ENCODE data around the gene PLEKHA4. TPM values are rescaled to one million over a fixed set of nuclear protein-coding genes. Genes with fewer than 3 reads are reported as not detected.

PLEKHA4 gene
- total and polyA plus RNA-seq, 9 of the 15 experiments (the other 6 are each of a cell fraction or from before 2014, with no cell fraction given), result 0.07 to 30.8 (median 11.4) TPM

DNA sequence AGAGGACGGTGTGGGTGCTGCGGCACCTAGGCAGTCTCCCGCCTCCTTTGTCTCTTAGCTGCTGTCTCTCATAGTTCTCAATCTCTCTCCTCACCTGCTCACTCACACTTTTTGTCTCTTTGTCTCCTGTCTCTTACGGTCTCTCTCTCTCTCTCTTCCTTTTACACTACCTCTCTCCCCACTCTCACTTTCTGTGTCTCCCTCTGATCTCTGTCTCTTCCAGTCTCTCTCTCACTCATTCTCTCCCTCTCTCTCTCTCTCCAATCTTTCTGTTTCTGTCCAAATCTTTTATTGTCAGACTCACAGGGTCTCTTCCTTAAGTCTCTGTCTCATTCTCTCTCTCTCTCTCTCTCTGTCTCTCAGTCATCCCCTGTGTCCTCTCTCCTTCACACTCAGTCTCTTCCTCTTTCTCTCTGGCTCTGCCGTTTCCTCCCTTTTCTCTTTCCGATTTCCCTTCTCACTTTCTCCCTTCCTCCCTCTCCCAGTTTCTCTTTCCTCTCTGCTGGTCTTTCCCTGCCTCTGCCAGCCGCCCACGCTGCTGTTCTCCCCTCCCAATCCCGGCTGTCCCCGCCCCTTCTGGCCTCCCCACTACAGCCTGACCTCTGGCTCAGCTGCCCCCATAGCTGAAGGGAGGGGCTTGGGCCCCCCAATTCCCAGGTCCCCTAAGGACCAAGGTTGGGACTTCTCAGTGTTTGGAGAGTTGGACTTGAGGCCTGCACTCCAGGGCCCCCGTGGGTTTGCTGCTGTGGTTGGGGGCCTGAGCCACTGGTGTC lies at the start of gene PLEKHA4 (continued):
- TF ChIP-seq GTF2E2 (tag; IDR thresholded peaks at IDR 0.05) (no peak), SMAD2 (IDR thresholded peaks at IDR 0.05; ENCODE audit: low read depth, low read length) (no peak), NR1H2 (CRISPR knock-in tag; IDR thresholded peaks at IDR 0.05) (no peak), ZKSCAN3 (CRISPR knock-in tag; IDR thresholded peaks at IDR 0.05) (no peak), EHMT2 (IDR thresholded peaks at IDR 0.05) (no peak), MAFG (tag; conservative IDR thresholded peaks at IDR 0.05) (no peak), ZBTB26 (CRISPR knock-in tag; IDR thresholded peaks at IDR 0.05) (peak; percentile 83; the same call in 1 of the 2 replicates), BMI1 (IDR thresholded peaks at IDR 0.05; ENCODE audit: low read length) (no peak), XRCC4 (IDR thresholded peaks at IDR 0.05; ENCODE audit: extremely low read depth, insufficient read depth, insufficient read length) (no peak), MEIS2 (IDR thresholded peaks at IDR 0.05; ENCODE audit: partially characterized antibody) (no peak), SMC3 (conservative IDR thresholded peaks at IDR 0.05; ENCODE audit: insufficient read depth, low read depth, low read length) (no peak), VEZF1 (CRISPR knock-in tag; IDR thresholded peaks at IDR 0.05) (peak; percentile 57), ZBTB1 (CRISPR knock-in tag; IDR thresholded peaks at IDR 0.05; ENCODE audit: borderline replicate concordance, low read depth) (no peak), MCM7 (IDR thresholded peaks at IDR 0.05) (no peak), FOXK1 (CRISPR knock-in tag; IDR thresholded peaks at IDR 0.05; ENCODE audit: borderline replicate concordance) (no peak), HOXB6 (CRISPR knock-in tag; IDR thresholded peaks at IDR 0.05; ENCODE audit: borderline replicate concordance) (no peak), ZNF311 (CRISPR knock-in tag; IDR thresholded peaks at IDR 0.05) (no peak), ZNF140 (CRISPR knock-in tag; IDR thresholded peaks at IDR 0.05) (no peak), COPS2 (conservative IDR thresholded peaks at IDR 0.05) (no peak)
- TF ChIP-seq, protein P1, sequence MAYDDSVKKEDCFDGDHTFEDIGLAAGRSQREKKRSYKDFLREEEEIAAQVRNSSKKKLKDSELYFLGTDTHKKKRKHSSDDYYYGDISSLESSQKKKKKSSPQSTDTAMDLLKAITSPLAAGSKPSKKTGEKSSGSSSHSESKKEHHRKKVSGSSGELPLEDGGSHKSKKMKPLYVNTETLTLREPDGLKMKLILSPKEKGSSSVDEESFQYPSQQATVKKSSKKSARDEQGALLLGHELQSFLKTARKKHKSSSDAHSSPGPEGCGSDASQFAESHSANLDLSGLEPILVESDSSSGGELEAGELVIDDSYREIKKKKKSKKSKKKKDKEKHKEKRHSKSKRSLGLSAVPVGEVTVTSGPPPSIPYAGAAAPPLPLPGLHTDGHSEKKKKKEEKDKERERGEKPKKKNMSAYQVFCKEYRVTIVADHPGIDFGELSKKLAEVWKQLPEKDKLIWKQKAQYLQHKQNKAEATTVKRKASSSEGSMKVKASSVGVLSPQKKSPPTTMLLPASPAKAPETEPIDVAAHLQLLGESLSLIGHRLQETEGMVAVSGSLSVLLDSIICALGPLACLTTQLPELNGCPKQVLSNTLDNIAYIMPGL (CRISPR knock-in tag; IDR thresholded peaks at IDR 0.05), result no peak
- TF ChIP-seq, protein P2, sequence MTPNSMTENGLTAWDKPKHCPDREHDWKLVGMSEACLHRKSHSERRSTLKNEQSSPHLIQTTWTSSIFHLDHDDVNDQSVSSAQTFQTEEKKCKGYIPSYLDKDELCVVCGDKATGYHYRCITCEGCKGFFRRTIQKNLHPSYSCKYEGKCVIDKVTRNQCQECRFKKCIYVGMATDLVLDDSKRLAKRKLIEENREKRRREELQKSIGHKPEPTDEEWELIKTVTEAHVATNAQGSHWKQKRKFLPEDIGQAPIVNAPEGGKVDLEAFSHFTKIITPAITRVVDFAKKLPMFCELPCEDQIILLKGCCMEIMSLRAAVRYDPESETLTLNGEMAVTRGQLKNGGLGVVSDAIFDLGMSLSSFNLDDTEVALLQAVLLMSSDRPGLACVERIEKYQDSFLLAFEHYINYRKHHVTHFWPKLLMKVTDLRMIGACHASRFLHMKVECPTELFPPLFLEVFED (CRISPR knock-in tag; conservative IDR thresholded peaks at IDR 0.05), result peak; percentile 68
- TF ChIP-seq, protein P3, sequence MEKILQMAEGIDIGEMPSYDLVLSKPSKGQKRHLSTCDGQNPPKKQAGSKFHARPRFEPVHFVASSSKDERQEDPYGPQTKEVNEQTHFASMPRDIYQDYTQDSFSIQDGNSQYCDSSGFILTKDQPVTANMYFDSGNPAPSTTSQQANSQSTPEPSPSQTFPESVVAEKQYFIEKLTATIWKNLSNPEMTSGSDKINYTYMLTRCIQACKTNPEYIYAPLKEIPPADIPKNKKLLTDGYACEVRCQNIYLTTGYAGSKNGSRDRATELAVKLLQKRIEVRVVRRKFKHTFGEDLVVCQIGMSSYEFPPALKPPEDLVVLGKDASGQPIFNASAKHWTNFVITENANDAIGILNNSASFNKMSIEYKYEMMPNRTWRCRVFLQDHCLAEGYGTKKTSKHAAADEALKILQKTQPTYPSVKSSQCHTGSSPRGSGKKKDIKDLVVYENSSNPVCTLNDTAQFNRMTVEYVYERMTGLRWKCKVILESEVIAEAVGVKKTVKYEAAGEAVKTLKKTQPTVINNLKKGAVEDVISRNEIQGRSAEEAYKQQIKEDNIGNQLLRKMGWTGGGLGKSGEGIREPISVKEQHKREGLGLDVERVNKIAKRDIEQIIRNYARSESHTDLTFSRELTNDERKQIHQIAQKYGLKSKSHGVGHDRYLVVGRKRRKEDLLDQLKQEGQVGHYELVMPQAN (IDR thresholded peaks at IDR 0.05; ENCODE audit: borderline replicate concordance), result peak; percentile 74
